ENCODE data around the gene DARS1. TPM values are rescaled to one million over a fixed set of nuclear protein-coding genes. Genes with fewer than 3 reads are reported as not detected.

DARS1 gene
- polyA plus RNA-seq, 1 of the 3 experiments (the other 2 are of a cell fraction): 52.2 TPM

- no peak overlapping the region for H2AFZ ChIP-seq (ENCODE audit: low read depth)
- H3K79me2 ChIP-seq (ENCODE audit: insufficient read depth): no peaks in the 10 kb centered on the region
- TF ChIP-seq REST (IDR thresholded peaks at IDR 0.05; ENCODE audit: low read depth, low read length) (no peak), EZH2phosphoT487 (IDR thresholded peaks at IDR 0.05; ENCODE audit: borderline replicate concordance, low read depth) (no peak)
- ChIA-PET POLR2A (no interaction called here), CTCF (no interaction called here)
- no peak overlapping the region for H3K4me2 ChIP-seq
- no peaks in the 10 kb centered on the region for H3K36me3 ChIP-seq (replicated peaks in 1 of 2; ENCODE audit: control insufficient read depth in 1 of 2, insufficient read depth in 2 of 2, low read length in 1 of 2)
- H3K9me3 ChIP-seq: no peaks in the 10 kb centered on the region
- no peaks in the 10 kb centered on the region for H3F3A ChIP-seq (replicated peaks; ENCODE audit: insufficient read depth)
- DNase-seq: no peak
- no peak overlapping the region for H3K9ac ChIP-seq
- no peak overlapping the region for H3K4me3 ChIP-seq (ENCODE audit: low read depth in 2 of 2, low read length in 1 of 2)
- no peaks in the 10 kb centered on the region for H3K27me3 ChIP-seq (ENCODE audit: insufficient read depth)
- H4K20me1 ChIP-seq (ENCODE audit: insufficient read depth): no peaks in the 10 kb centered on the region
- H3K27ac ChIP-seq (ENCODE audit: low read depth in 2 of 2, low read length in 1 of 2): no peak overlapping the region
- no peaks in the 10 kb centered on the region for H3K4me1 ChIP-seq (ENCODE audit: control insufficient read depth in 1 of 2, insufficient read depth in 2 of 2, low read depth in 1 of 2, low read length in 1 of 2)
- H3K9me2 ChIP-seq: no peaks in the 10 kb centered on the region
- 64% methylated on average over 6 of the region's 6 CpGs for WGBS (ENCODE audit: low lambda C conversion rate)
Measured at GRCh38 chr2:135890835-135891234, 94.6 kb downstream of the DARS1 start.

GRCh38 chr2:135890149-135890548, 95.3 kb downstream of the DARS1 start:
- Histone ChIP-seq H3K4me2 (no peak overlapping the region), H3K9me2 (no peaks in the 10 kb centered on the region), H3K79me2 (ENCODE audit: insufficient read depth) (no peaks in the 10 kb centered on the region), H3K9ac (no peak overlapping the region), H3K27ac (ENCODE audit: low read depth in 2 of 2, low read length in 1 of 2) (no peak overlapping the region), H3K9me3 (no peaks in the 10 kb centered on the region), H2AFZ (ENCODE audit: low read depth) (no peak overlapping the region), H3F3A (replicated peaks; ENCODE audit: insufficient read depth) (no peaks in the 10 kb centered on the region), H3K27me3 (ENCODE audit: insufficient read depth) (no peaks in the 10 kb centered on the region), H4K20me1 (ENCODE audit: insufficient read depth) (no peaks in the 10 kb centered on the region), H3K4me3 (ENCODE audit: low read depth in 2 of 2, low read length in 1 of 2) (no peak overlapping the region), H3K4me1 (ENCODE audit: control insufficient read depth in 1 of 2, insufficient read depth in 2 of 2, low read depth in 1 of 2, low read length in 1 of 2) (no peaks in the 10 kb centered on the region), H3K36me3 (replicated peaks in 1 of 2; ENCODE audit: control insufficient read depth in 1 of 2, insufficient read depth in 2 of 2, low read length in 1 of 2) (no peaks in the 10 kb centered on the region)
- ChIA-PET POLR2A (no interaction called here), CTCF (interaction anchor here (0.9 kb wide), 1 partner anchor 11 kb away, joined by 3 read pairs; no protein-coding TSS in a partner anchor)
- DNase-seq: no peak
- WGBS (ENCODE audit: low lambda C conversion rate): 60% methylated on average over 4 of the region's 4 CpGs
- TF ChIP-seq TAF1 (IDR thresholded peaks at IDR 0.05; ENCODE audit: borderline replicate concordance, low read depth, low read length): no peak
- TF ChIP-seq IRF3 (IDR thresholded peaks at IDR 0.05; ENCODE audit: low read depth, low read length): no peak
- TF ChIP-seq NFIC (IDR thresholded peaks at IDR 0.05; ENCODE audit: borderline replicate concordance): no peak
- TF ChIP-seq POLR2AphosphoS5 (IDR thresholded peaks at IDR 0.05; ENCODE audit: low read depth, low read length): no peak
- TF ChIP-seq USF1 (IDR thresholded peaks at IDR 0.05; ENCODE audit: borderline replicate concordance, low read depth): no peak
- no peak for TF ChIP-seq YY1 (IDR thresholded peaks at IDR 0.05; ENCODE audit: low read depth)
- TF ChIP-seq GATA2 (CRISPR knock-in tag; IDR thresholded peaks at IDR 0.05): no peak
- no peak for TF ChIP-seq FOXJ3 (CRISPR knock-in tag; IDR thresholded peaks at IDR 0.05)
- no peak for TF ChIP-seq ELF1 (IDR thresholded peaks at IDR 0.05)
- no peak for TF ChIP-seq FOSL2 (IDR thresholded peaks at IDR 0.05; ENCODE audit: borderline replicate concordance, low read depth)
- TF ChIP-seq RAD21 (IDR thresholded peaks at IDR 0.05; ENCODE audit: low read length): no peak
- no peak for TF ChIP-seq USF2 (IDR thresholded peaks at IDR 0.05; ENCODE audit: borderline replicate concordance, low read depth, low read length)
- TF ChIP-seq ZBTB33 (IDR thresholded peaks at IDR 0.05; ENCODE audit: borderline replicate concordance, low read depth): no peak
- no peak for TF ChIP-seq CTCF (IDR thresholded peaks at IDR 0.05)
- TF ChIP-seq EZH2phosphoT487 (IDR thresholded peaks at IDR 0.05; ENCODE audit: borderline replicate concordance, low read depth): no peak

Measured in SK-N-SH (cell line).